Measurements from ENCODE around the gene LONRF2. TPM values are rescaled to one million over a fixed set of nuclear protein-coding genes. Genes with fewer than 3 reads are reported as not detected.

Gene LONRF2
- total RNA-seq, 1 experiment from 2014 or later: 0.79 TPM

DNA sequence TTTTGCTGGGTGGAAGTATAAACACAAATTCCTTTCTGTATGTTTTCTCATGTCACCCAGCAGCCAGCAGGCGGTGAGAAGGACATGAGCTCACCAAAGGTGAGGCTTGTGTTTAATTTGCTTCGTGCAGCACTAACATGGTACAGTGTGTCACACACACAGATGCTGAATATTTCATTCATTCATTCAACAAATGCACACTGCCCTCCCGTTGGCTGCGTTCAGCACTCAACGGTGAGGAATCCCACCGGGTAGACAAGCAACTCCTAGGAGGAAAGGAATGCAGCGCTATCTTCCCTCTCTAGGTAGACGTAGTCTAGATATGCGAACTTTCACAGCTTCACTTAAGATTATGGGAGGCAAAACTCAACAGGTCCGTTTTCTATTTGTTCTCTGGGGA, 85.1 kb downstream of the LONRF2 start:
- no peak for DNase-seq (ENCODE audit: low spot score)

- no peak for DNase-seq (ENCODE audit: low spot score)
Observed at GRCh38 chr2:100236166-100236565, 86.1 kb downstream of the LONRF2 start.

- no peak for DNase-seq (ENCODE audit: low spot score)
Observed at GRCh38 chr2:100235581-100235980, 86.7 kb downstream of the LONRF2 start.

DNA sequence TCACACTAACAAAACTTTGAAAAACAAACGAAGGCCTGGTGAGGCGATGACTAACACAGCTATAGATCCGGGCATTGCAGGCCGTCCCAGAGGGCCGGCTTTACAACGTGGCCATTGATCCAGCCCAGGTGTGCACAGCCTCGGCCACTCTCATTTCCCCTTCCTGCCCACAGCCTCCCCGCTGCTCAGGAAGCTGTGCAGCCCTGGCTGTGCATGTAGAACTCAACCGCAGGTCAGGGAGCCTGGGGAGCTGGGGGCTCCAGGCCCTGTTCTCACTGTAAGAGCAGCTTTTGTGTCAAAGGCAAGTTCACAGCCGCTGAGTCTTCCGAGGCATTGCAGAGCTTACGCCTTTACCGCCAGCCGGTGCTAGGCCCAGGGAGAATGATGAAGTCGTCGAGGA, 87.2 kb downstream of the LONRF2 start:
- no peak for DNase-seq (ENCODE audit: low spot score)

DNA sequence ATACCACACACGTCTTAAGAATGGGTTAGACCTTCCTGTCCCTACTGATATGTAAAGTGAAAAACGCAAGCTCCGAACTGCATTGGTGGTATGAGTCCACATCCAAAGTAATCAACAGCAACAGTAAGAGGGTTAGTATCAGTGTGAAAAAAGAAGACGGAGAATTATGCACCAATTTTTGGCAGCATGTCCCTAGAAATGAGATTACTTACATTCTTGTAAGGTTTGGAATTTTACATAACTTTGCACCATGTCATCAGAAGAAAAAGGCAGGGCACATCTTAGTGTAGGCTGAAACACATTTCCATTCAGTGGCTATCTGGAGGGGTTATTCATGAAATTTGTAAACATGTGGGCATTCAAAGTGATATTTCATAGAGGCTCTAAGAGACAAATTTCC, 88.2 kb downstream of the LONRF2 start:
- DNase-seq (ENCODE audit: low spot score): no peak

DNA sequence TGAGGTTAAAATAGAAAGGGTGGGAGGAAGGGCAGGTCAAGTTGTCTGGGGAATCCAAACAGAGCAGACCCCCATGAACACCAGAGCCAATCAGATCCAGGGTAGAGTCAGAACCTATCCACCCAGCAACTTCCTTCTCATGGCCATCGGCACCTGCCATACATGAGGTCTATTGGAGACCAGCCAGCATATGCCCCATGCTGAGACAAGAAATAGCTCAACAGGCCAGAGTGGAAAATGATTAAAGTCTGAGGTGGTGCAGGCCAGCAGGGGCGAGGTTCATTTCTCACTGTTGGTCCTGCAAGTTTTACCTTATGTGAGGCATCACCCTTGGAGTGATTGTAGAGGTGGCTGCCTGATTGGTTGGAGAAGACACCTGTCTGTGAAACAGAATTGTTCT, 89.2 kb downstream of the LONRF2 start:
- no peak for DNase-seq (ENCODE audit: low spot score)

- DNase-seq (ENCODE audit: low spot score): no peak
Observed at GRCh38 chr2:100230754-100231153, 91.5 kb downstream of the LONRF2 start.

DNA sequence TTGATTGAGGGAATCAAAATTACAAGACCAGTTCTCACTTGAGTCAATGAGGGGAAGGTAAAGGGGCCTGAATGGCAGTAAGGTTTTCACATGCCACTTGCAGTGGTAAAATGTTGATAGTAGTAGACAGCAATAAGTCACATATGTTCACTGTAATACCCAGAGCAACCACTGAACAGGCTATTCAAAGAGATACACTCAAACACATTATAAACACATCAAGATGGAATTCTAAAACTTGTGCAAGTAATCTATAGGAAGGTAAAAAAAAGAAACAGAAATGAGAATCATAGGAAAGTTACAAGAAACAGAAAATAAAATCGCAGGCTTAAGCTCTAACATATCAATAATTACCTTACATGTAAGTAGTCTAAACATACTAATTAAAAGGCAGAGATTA, 93.3 kb downstream of the LONRF2 start:
- DNase-seq (ENCODE audit: low spot score): no peak

GRCh38 chr2:100228415-100228814, 93.9 kb downstream of the LONRF2 start:
- DNase-seq (ENCODE audit: low spot score): no peak

- DNase-seq (ENCODE audit: low spot score): no peak
Observed at GRCh38 chr2:100224988-100225710, 97.2 kb downstream of the LONRF2 start.

DNA sequence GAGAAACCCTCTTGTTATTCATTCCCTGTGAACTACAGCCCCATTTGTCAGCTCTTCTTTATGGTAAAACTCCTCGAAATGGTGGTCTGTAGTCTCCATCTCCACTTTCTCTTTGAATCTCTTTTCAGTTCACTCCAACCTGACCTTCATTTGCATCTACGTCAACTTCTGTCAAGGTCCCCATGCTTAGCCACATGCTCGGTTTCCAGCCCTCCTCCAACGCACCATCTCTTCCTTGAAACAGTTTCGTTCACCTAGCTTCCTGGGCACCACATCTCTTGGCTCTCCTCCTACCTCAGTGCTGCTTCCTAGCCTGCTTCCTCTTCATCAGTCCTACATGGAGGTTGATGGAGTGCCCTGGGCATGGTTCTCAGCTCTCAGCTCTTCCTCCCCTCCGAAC, 98.8 kb downstream of the LONRF2 start:
- no peak for DNase-seq (ENCODE audit: low spot score)

Small RNA genes lying within 50 kb of the gene (small RNA-seq; reads per million reads assigned to genes)
- gene AC012493.2: not detected

Other genes starting within 250 kb of the LONRF2 start
- not detected in 2 replicates for gene AFF3, start 179.9 kb downstream of the LONRF2 start, total RNA-seq (2014; rRNA removed; shearing (Covaris generic))
- gene CHST10, start 95.2 kb upstream of the LONRF2 start, total RNA-seq (2014; rRNA removed; shearing (Covaris generic)): not detected in 2 replicates
- gene NMS, start 148.0 kb upstream of the LONRF2 start, total RNA-seq (2014; rRNA removed; shearing (Covaris generic)): not detected in 2 replicates
- 8.2 and 11.7 TPM in 2 replicates for gene PDCL3, start 240.5 kb upstream of the LONRF2 start, total RNA-seq (2014; rRNA removed; shearing (Covaris generic))

Data from HT-29 (cell line).